SK-N-SH treated with all-trans-retinoic acid at 6 μM for 48 hours (cell line): ENCODE measurements around the gene MET.

Experiments
- CREB5 ChIP-seq: fragments of 250-450 bp; sonication (Bioruptor Pico); IDR thresholded peaks from 2 replicates; pipeline ENCODE4 v1.5.1; 2020; ENCODE audit warnings: low read depth, mild to moderate bottlenecking, moderate library complexity
- ESRRG ChIP-seq: fragments of 250-450 bp; sonication (Bioruptor Pico); IDR thresholded peaks from 2 replicates; pipeline ENCODE4 v1.6.1; 2021; ENCODE audit warnings: mild to moderate bottlenecking
- GLIS3 ChIP-seq: fragments of 250-450 bp; sonication (Bioruptor Pico); IDR thresholded peaks from 2 replicates; pipeline ENCODE4 v1.5.0; 2020; ENCODE audit warnings: mild to moderate bottlenecking, moderate library complexity
- ISL1 ChIP-seq: fragments of 250-450 bp; sonication (Bioruptor Pico); IDR thresholded peaks from 2 replicates; pipeline ENCODE4 v2.1.2; 2022; ENCODE audit warnings: mild to moderate bottlenecking, moderate library complexity
- OSR1 ChIP-seq: fragments of 250-450 bp; sonication (Bioruptor Pico); IDR thresholded peaks from 2 replicates; pipeline ENCODE4 v1.8.0; 2022; ENCODE audit warnings: moderate library complexity, mild to moderate bottlenecking, inconsistent platforms
- RARB ChIP-seq: fragments of 250-450 bp; sonication (Bioruptor Pico); IDR thresholded peaks from 2 replicates; pipeline ENCODE4 v1.8.0; 2021; ENCODE audit warnings: mild to moderate bottlenecking, moderate library complexity
- SNAI2 ChIP-seq: fragments of 250-450 bp; sonication (Bioruptor Pico); IDR thresholded peaks from 2 replicates; pipeline ENCODE4 v1.5.0; 2020; ENCODE audit warnings: mild to moderate bottlenecking, moderate library complexity
- ZFP30 ChIP-seq: fragments of 450-650 bp; formaldehyde crosslinking; IDR thresholded peaks from 2 replicates; pipeline ENCODE4 v1.5.0; 2022; ENCODE audit warnings: mild to moderate bottlenecking, moderate library complexity
- TF ChIP-seq, protein P1 (sequence below): fragments of 250-450 bp; sonication (Bioruptor Pico); IDR thresholded peaks from 2 replicates; pipeline ENCODE4 v1.8.0; 2020; ENCODE audit warnings: mild to moderate bottlenecking, moderate library complexity, borderline replicate concordance
- TF ChIP-seq, protein P2 (sequence below): fragments of 250-450 bp; sonication (Bioruptor Pico); IDR thresholded peaks from 2 replicates; pipeline ENCODE4 v1.5.1; 2021; ENCODE audit warnings: mild to moderate bottlenecking, moderate library complexity

GRCh38 chr7:116770941-116771340 is 98.9 kb downstream of the MET start:
- no peak for TF ChIP-seq ISL1
- no peak for TF ChIP-seq SNAI2
- no peak for TF ChIP-seq ZFP30 (CRISPR knock-in tag)
- no peak for TF ChIP-seq OSR1 (CRISPR knock-in tag)
- TF ChIP-seq, protein P1, sequence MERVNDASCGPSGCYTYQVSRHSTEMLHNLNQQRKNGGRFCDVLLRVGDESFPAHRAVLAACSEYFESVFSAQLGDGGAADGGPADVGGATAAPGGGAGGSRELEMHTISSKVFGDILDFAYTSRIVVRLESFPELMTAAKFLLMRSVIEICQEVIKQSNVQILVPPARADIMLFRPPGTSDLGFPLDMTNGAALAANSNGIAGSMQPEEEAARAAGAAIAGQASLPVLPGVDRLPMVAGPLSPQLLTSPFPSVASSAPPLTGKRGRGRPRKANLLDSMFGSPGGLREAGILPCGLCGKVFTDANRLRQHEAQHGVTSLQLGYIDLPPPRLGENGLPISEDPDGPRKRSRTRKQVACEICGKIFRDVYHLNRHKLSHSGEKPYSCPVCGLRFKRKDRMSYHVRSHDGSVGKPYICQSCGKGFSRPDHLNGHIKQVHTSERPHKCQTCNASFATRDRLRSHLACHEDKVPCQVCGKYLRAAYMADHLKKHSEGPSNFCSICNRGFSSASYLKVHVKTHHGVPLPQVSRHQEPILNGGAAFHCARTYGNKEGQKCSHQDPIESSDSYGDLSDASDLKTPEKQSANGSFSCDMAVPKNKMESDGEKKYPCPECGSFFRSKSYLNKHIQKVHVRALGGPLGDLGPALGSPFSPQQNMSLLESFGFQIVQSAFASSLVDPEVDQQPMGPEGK (CRISPR knock-in tag): no peak
- TF ChIP-seq RARB (CRISPR knock-in tag): no peak
- no peak for TF ChIP-seq GLIS3
- TF ChIP-seq CREB5: no peak
- TF ChIP-seq, protein P2, sequence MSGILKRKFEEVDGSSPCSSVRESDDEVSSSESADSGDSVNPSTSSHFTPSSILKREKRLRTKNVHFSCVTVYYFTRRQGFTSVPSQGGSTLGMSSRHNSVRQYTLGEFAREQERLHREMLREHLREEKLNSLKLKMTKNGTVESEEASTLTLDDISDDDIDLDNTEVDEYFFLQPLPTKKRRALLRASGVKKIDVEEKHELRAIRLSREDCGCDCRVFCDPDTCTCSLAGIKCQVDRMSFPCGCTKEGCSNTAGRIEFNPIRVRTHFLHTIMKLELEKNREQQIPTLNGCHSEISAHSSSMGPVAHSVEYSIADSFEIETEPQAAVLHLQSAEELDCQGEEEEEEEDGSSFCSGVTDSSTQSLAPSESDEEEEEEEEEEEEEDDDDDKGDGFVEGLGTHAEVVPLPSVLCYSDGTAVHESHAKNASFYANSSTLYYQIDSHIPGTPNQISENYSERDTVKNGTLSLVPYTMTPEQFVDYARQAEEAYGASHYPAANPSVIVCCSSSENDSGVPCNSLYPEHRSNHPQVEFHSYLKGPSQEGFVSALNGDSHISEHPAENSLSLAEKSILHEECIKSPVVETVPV: no peak
- TF ChIP-seq ESRRG: no peak
